OCI-LY1 (cell line): Measurements from ENCODE around the gene SOWAHB.

Experiments
- CTCF ChIP-seq: fragments of 200-600 bp; sonication (generic), shearing (Covaris generic); IDR thresholded peaks from 2 replicates; pipeline ENCODE4 v1.5.1; 2017; ENCODE audit warnings: mild to moderate bottlenecking, antibody characterized with exemption, low read length, moderate library complexity, mixed read lengths
- EZH2 ChIP-seq: fragments of 200-600 bp; sonication (generic), shearing (Covaris generic); IDR thresholded peaks from 2 replicates; pipeline ENCODE4 v1.8.0; 2017; ENCODE audit warnings: borderline replicate concordance, mixed run types, mild to moderate bottlenecking, antibody characterized with exemption, low read length, moderate library complexity, mixed read lengths

DNA sequence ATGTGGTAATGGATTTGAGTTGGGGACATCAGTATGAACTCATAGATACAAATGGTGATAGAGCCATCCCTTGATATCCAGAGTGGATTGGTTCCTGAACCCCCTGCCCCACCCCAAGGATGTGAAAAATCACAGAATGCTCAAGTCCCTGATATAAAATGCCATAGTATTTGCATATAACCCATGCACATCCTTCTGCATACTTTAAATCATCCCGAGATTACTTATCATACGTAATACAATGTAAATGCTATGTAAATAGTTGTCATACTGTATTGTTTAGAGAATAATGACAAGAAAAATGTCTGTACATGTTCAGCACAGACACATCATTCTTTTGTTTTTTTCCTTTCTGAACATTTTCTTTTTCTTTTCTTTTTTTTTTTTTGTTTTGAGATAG is 32.7 kb upstream of the SOWAHB start:
- TF ChIP-seq CTCF: no peak
- TF ChIP-seq EZH2: no peak
